WTC11 (cell line): ENCODE measurements around the gene PNISR.

ENCODE experiments used
- ELF4 ChIP-seq: sonication (generic); formaldehyde crosslinking; IDR thresholded peaks from 2 replicates; pipeline ENCODE4 v1.8.1; 2022; ENCODE audit warnings: low read depth, mild to moderate bottlenecking, moderate library complexity, missing genetic modification reagents
- GABPB1 ChIP-seq: sonication (generic); formaldehyde crosslinking; IDR thresholded peaks from 2 replicates; pipeline ENCODE4 v1.8.1; 2023; ENCODE audit warnings: mild to moderate bottlenecking, missing genetic modification reagents
- HMGA2 ChIP-seq: fragments of 250-450 bp; sonication (Bioruptor Pico); IDR thresholded peaks from 2 replicates; pipeline ENCODE4 v1.4.0; 2021; ENCODE audit warnings: mild to moderate bottlenecking, moderate library complexity
- KAT7 ChIP-seq: sonication (generic); formaldehyde crosslinking; IDR thresholded peaks from 2 replicates; pipeline ENCODE4 v1.8.1; 2023; ENCODE audit warnings: missing genetic modification reagents, mild to moderate bottlenecking, borderline replicate concordance
- MYBL2 ChIP-seq: sonication (generic); formaldehyde crosslinking; IDR thresholded peaks from 2 replicates; pipeline ENCODE4 v1.8.1; 2023; ENCODE audit warnings: mild to moderate bottlenecking, moderate library complexity, missing genetic modification reagents
- NR3C1 ChIP-seq: sonication (generic); formaldehyde crosslinking; conservative IDR thresholded peaks from 2 replicates; pipeline ENCODE4 v1.8.1; 2023; ENCODE audit warnings: low read depth, mild to moderate bottlenecking, missing genetic modification reagents
- TF ChIP-seq, protein P1 (sequence below): fragments of 200-600 bp; IDR thresholded peaks from 2 replicates; pipeline ENCODE4 v1.8.0; 2022; ENCODE audit warnings: antibody characterized with exemption
- TF ChIP-seq, protein P2 (sequence below): sonication (generic); formaldehyde crosslinking; IDR thresholded peaks from 2 replicates; pipeline ENCODE4 v1.8.0; 2022; ENCODE audit warnings: mild to moderate bottlenecking, missing genetic modification reagents
- TF ChIP-seq, protein P3 (sequence below): sonication (generic); formaldehyde crosslinking; conservative IDR thresholded peaks from 2 replicates; pipeline ENCODE4 v1.8.1; 2022; ENCODE audit warnings: mild to moderate bottlenecking, missing genetic modification reagents
- TF ChIP-seq, protein P4 (sequence below): sonication (generic); formaldehyde crosslinking; IDR thresholded peaks from 2 replicates; pipeline ENCODE4 v1.8.1; 2023; ENCODE audit warnings: mild to moderate bottlenecking, missing genetic modification reagents, moderate library complexity
- TF ChIP-seq, protein P5 (sequence below): sonication (generic); formaldehyde crosslinking; IDR thresholded peaks from 2 replicates; pipeline ENCODE4 v1.8.0; 2022; ENCODE audit warnings: mild to moderate bottlenecking, missing genetic modification reagents
- TF ChIP-seq, protein P6 (sequence below): sonication (generic); formaldehyde crosslinking; IDR thresholded peaks from 2 replicates; pipeline ENCODE4 v1.8.1; 2022; ENCODE audit warnings: low read depth, mild to moderate bottlenecking, moderate library complexity, missing genetic modification reagents, borderline replicate concordance
- TF ChIP-seq, protein P7 (sequence below): sonication (generic); formaldehyde crosslinking; IDR thresholded peaks from 2 replicates; pipeline ENCODE4 v1.8.1; 2023; ENCODE audit warnings: mild to moderate bottlenecking, missing genetic modification reagents
- TF ChIP-seq, protein P8 (sequence below): sonication (generic); formaldehyde crosslinking; IDR thresholded peaks from 2 replicates; pipeline ENCODE4 v1.8.1; 2023; ENCODE audit warnings: mild to moderate bottlenecking, moderate library complexity, missing genetic modification reagents

DNA sequence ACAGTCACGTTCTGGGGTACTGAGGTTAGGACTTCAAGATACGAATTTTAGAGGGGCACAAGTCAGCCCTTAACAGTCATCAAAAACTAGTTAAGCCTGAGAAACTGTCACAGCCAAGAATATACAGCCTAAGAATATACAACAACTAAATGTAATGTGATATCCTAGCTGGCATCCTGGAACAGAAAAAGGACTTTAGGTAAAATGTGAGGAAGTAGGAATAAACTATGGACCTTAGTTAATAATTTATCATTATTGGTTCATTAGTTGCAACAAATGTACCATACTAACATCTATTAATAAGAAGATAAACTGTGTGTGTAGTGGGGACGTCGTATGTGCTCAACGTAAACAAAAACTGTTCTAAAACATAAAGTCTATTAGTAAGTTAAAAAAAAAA is 1.1 kb downstream of the PNISR start:
- TF ChIP-seq, protein P1, sequence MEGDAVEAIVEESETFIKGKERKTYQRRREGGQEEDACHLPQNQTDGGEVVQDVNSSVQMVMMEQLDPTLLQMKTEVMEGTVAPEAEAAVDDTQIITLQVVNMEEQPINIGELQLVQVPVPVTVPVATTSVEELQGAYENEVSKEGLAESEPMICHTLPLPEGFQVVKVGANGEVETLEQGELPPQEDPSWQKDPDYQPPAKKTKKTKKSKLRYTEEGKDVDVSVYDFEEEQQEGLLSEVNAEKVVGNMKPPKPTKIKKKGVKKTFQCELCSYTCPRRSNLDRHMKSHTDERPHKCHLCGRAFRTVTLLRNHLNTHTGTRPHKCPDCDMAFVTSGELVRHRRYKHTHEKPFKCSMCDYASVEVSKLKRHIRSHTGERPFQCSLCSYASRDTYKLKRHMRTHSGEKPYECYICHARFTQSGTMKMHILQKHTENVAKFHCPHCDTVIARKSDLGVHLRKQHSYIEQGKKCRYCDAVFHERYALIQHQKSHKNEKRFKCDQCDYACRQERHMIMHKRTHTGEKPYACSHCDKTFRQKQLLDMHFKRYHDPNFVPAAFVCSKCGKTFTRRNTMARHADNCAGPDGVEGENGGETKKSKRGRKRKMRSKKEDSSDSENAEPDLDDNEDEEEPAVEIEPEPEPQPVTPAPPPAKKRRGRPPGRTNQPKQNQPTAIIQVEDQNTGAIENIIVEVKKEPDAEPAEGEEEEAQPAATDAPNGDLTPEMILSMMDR: no peak
- no peak for TF ChIP-seq HMGA2 (CRISPR knock-in tag)
- TF ChIP-seq, protein P2, sequence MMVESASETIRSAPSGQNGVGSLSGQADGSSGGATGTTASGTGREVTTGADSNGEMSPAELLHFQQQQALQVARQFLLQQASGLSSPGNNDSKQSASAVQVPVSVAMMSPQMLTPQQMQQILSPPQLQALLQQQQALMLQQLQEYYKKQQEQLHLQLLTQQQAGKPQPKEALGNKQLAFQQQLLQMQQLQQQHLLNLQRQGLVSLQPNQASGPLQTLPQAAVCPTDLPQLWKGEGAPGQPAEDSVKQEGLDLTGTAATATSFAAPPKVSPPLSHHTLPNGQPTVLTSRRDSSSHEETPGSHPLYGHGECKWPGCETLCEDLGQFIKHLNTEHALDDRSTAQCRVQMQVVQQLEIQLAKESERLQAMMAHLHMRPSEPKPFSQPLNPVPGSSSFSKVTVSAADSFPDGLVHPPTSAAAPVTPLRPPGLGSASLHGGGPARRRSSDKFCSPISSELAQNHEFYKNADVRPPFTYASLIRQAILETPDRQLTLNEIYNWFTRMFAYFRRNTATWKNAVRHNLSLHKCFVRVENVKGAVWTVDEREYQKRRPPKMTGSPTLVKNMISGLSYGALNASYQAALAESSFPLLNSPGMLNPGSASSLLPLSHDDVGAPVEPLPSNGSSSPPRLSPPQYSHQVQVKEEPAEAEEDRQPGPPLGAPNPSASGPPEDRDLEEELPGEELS (CRISPR knock-in tag): no peak
- no peak for TF ChIP-seq ELF4 (CRISPR knock-in tag)
- no peak for TF ChIP-seq NR3C1
- no peak for TF ChIP-seq KAT7 (CRISPR knock-in tag)
- no peak for TF ChIP-seq MYBL2 (CRISPR knock-in tag)
- TF ChIP-seq, protein P3, sequence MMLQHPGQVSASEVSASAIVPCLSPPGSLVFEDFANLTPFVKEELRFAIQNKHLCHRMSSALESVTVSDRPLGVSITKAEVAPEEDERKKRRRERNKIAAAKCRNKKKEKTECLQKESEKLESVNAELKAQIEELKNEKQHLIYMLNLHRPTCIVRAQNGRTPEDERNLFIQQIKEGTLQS (CRISPR knock-in tag): no peak
- no peak for TF ChIP-seq GABPB1 (CRISPR knock-in tag)
- TF ChIP-seq, protein P4, sequence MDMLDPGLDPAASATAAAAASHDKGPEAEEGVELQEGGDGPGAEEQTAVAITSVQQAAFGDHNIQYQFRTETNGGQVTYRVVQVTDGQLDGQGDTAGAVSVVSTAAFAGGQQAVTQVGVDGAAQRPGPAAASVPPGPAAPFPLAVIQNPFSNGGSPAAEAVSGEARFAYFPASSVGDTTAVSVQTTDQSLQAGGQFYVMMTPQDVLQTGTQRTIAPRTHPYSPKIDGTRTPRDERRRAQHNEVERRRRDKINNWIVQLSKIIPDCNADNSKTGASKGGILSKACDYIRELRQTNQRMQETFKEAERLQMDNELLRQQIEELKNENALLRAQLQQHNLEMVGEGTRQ: no peak
- TF ChIP-seq, protein P5, sequence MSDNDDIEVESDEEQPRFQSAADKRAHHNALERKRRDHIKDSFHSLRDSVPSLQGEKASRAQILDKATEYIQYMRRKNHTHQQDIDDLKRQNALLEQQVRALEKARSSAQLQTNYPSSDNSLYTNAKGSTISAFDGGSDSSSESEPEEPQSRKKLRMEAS (CRISPR knock-in tag): no peak
- TF ChIP-seq, protein P6, sequence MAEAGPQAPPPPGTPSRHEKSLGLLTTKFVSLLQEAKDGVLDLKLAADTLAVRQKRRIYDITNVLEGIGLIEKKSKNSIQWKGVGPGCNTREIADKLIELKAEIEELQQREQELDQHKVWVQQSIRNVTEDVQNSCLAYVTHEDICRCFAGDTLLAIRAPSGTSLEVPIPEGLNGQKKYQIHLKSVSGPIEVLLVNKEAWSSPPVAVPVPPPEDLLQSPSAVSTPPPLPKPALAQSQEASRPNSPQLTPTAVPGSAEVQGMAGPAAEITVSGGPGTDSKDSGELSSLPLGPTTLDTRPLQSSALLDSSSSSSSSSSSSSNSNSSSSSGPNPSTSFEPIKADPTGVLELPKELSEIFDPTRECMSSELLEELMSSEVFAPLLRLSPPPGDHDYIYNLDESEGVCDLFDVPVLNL (CRISPR knock-in tag): no peak
- TF ChIP-seq, protein P7, sequence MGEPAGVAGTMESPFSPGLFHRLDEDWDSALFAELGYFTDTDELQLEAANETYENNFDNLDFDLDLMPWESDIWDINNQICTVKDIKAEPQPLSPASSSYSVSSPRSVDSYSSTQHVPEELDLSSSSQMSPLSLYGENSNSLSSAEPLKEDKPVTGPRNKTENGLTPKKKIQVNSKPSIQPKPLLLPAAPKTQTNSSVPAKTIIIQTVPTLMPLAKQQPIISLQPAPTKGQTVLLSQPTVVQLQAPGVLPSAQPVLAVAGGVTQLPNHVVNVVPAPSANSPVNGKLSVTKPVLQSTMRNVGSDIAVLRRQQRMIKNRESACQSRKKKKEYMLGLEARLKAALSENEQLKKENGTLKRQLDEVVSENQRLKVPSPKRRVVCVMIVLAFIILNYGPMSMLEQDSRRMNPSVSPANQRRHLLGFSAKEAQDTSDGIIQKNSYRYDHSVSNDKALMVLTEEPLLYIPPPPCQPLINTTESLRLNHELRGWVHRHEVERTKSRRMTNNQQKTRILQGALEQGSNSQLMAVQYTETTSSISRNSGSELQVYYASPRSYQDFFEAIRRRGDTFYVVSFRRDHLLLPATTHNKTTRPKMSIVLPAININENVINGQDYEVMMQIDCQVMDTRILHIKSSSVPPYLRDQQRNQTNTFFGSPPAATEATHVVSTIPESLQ: no peak
- TF ChIP-seq, protein P8, sequence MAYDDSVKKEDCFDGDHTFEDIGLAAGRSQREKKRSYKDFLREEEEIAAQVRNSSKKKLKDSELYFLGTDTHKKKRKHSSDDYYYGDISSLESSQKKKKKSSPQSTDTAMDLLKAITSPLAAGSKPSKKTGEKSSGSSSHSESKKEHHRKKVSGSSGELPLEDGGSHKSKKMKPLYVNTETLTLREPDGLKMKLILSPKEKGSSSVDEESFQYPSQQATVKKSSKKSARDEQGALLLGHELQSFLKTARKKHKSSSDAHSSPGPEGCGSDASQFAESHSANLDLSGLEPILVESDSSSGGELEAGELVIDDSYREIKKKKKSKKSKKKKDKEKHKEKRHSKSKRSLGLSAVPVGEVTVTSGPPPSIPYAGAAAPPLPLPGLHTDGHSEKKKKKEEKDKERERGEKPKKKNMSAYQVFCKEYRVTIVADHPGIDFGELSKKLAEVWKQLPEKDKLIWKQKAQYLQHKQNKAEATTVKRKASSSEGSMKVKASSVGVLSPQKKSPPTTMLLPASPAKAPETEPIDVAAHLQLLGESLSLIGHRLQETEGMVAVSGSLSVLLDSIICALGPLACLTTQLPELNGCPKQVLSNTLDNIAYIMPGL (CRISPR knock-in tag): no peak
